ENCODE measurements around the gene RBSN.

DNA sequence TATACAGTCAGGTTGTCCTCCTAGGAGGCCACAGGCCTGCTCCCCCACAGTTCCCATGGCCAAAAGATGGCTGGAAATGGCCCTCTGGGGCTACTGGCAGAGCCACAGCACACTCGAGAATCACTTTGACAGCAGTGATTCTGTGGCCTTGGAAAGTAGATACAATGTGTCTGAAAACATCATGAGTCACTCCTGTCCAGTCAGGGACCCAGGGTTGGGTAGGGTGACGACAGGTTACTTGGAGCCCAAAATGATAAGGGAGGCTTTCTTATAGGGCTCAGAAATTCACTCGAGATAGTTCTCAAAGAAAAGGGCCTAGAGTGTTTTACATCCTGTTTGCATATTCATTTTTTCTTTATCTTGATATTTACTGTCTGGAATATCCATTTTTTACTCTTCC is 58.1 kb downstream of the RBSN start:
- TF ChIP-seq, protein P1, sequence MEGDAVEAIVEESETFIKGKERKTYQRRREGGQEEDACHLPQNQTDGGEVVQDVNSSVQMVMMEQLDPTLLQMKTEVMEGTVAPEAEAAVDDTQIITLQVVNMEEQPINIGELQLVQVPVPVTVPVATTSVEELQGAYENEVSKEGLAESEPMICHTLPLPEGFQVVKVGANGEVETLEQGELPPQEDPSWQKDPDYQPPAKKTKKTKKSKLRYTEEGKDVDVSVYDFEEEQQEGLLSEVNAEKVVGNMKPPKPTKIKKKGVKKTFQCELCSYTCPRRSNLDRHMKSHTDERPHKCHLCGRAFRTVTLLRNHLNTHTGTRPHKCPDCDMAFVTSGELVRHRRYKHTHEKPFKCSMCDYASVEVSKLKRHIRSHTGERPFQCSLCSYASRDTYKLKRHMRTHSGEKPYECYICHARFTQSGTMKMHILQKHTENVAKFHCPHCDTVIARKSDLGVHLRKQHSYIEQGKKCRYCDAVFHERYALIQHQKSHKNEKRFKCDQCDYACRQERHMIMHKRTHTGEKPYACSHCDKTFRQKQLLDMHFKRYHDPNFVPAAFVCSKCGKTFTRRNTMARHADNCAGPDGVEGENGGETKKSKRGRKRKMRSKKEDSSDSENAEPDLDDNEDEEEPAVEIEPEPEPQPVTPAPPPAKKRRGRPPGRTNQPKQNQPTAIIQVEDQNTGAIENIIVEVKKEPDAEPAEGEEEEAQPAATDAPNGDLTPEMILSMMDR (IDR thresholded peaks at IDR 0.05; ENCODE audit: insufficient read depth, low read length): no peak
- TF ChIP-seq GABPA (IDR thresholded peaks at IDR 0.05; ENCODE audit: low read depth) (no peak), POLR2AphosphoS5 (IDR thresholded peaks at IDR 0.05; ENCODE audit: low read depth) (no peak; the same call in 1 of the 2 replicates)
- TF ChIP-seq, protein P2, sequence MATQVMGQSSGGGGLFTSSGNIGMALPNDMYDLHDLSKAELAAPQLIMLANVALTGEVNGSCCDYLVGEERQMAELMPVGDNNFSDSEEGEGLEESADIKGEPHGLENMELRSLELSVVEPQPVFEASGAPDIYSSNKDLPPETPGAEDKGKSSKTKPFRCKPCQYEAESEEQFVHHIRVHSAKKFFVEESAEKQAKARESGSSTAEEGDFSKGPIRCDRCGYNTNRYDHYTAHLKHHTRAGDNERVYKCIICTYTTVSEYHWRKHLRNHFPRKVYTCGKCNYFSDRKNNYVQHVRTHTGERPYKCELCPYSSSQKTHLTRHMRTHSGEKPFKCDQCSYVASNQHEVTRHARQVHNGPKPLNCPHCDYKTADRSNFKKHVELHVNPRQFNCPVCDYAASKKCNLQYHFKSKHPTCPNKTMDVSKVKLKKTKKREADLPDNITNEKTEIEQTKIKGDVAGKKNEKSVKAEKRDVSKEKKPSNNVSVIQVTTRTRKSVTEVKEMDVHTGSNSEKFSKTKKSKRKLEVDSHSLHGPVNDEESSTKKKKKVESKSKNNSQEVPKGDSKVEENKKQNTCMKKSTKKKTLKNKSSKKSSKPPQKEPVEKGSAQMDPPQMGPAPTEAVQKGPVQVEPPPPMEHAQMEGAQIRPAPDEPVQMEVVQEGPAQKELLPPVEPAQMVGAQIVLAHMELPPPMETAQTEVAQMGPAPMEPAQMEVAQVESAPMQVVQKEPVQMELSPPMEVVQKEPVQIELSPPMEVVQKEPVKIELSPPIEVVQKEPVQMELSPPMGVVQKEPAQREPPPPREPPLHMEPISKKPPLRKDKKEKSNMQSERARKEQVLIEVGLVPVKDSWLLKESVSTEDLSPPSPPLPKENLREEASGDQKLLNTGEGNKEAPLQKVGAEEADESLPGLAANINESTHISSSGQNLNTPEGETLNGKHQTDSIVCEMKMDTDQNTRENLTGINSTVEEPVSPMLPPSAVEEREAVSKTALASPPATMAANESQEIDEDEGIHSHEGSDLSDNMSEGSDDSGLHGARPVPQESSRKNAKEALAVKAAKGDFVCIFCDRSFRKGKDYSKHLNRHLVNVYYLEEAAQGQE (IDR thresholded peaks at IDR 0.05; ENCODE audit: insufficient replicate concordance, low read depth): no peak
